ENCODE data around the gene NKD1.

- no peak for TF ChIP-seq SP1 (IDR thresholded peaks at IDR 0.05; ENCODE audit: low read depth, low read length)
- no peak for TF ChIP-seq CTCF (IDR thresholded peaks at IDR 0.05; ENCODE audit: control extremely low read depth in 1 of 3, insufficient read depth in 1 of 3, low read depth in 1 of 3, low read length in 3 of 3)
- no peak for TF ChIP-seq POLR2AphosphoS5 (IDR thresholded peaks at IDR 0.05; ENCODE audit: low read depth, low read length)
- no peak for TF ChIP-seq EZH2 (IDR thresholded peaks at IDR 0.05; ENCODE audit: low read depth, low read length, severe bottlenecking)
- no peak for TF ChIP-seq EP300 (IDR thresholded peaks at IDR 0.05; ENCODE audit: borderline replicate concordance in 1 of 2, low read depth in 2 of 2, low read length in 2 of 2)
- no peak for TF ChIP-seq ZNF274 (IDR thresholded peaks at IDR 0.05; ENCODE audit: borderline replicate concordance, extremely low read depth, low read length)
- TF ChIP-seq JUND (IDR thresholded peaks at IDR 0.05; ENCODE audit: low read length): no peak
- TF ChIP-seq RBBP5 (IDR thresholded peaks at IDR 0.05; ENCODE audit: borderline replicate concordance, low read depth, low read length): no peak
- no peak for TF ChIP-seq POU5F1 (IDR thresholded peaks at IDR 0.05; ENCODE audit: low read depth, low read length)
Observed at GRCh38 chr16:50619702-50620491, 71.7 kb downstream of the NKD1 start.

Data from H1 (cell line).